Measurements from ENCODE around the gene DGKG. TPM values are rescaled to one million over a fixed set of nuclear protein-coding genes. Genes with fewer than 3 reads are reported as not detected.

The DGKG gene
- total RNA-seq, 1 donor from 2014 or later, result 0.04 TPM

- peaks cover 14% of the 10 kb centered on the region for H3K27me3 Mint-ChIP-seq (ENCODE audit: low read depth)
- H3K4me3 Mint-ChIP-seq, result no peak overlapping the region
- no peaks in the 10 kb centered on the region for H3K4me1 Mint-ChIP-seq
- H3K36me3 Mint-ChIP-seq, result no peaks in the 10 kb centered on the region
- no peak overlapping the region for H3K27ac Mint-ChIP-seq
- H3K9me3 Mint-ChIP-seq, result no peaks in the 10 kb centered on the region
- TF ChIP-seq CTCF (IDR thresholded peaks at IDR 0.05; ENCODE audit: unreplicated experiment), result no peak
- peak in 1 of 2 experiments; percentile 11 for DNase-seq (ENCODE audit: low spot score in 2 of 2, unreplicated experiment in 2 of 2)
Observed at GRCh38 chr3:186165331-186165730, 196.7 kb downstream of the DGKG start.

GRCh38 chr3:186164696-186165095, 197.3 kb downstream of the DGKG start:
- no peak for TF ChIP-seq CTCF (IDR thresholded peaks at IDR 0.05; ENCODE audit: unreplicated experiment)
- Mint-ChIP-seq H3K27me3 (ENCODE audit: low read depth) (peaks cover 14% of the 10 kb centered on the region), H3K36me3 (no peaks in the 10 kb centered on the region), H3K4me1 (no peaks in the 10 kb centered on the region), H3K9me3 (no peaks in the 10 kb centered on the region), H3K27ac (no peak overlapping the region), H3K4me3 (no peak overlapping the region)
- peak in 1 of 2 experiments; percentile 5 for DNase-seq (ENCODE audit: low spot score in 2 of 2, unreplicated experiment in 2 of 2)

- peak in 1 of 2 experiments; percentile 30 for DNase-seq (ENCODE audit: low spot score in 2 of 2, unreplicated experiment in 2 of 2)
- no peaks in the 10 kb centered on the region for H3K9me3 Mint-ChIP-seq
- TF ChIP-seq CTCF (IDR thresholded peaks at IDR 0.05; ENCODE audit: unreplicated experiment), result no peak
Observed at GRCh38 chr3:186162221-186162620, 199.8 kb downstream of the DGKG start.

GRCh38 chr3:186160691-186161243, 201.3 kb downstream of the DGKG start:
- Mint-ChIP-seq H3K4me1 (no peaks in the 10 kb centered on the region), H3K27me3 (ENCODE audit: low read depth) (peaks cover 4% of the 10 kb centered on the region), H3K9me3 (no peaks in the 10 kb centered on the region), H3K4me3 (no peak overlapping the region), H3K27ac (no peak overlapping the region), H3K36me3 (no peaks in the 10 kb centered on the region)
- DNase-seq (ENCODE audit: low spot score in 2 of 2, unreplicated experiment in 2 of 2), result no peak
- TF ChIP-seq CTCF (IDR thresholded peaks at IDR 0.05; ENCODE audit: unreplicated experiment), result no peak

More at GRCh38 chr3:186162221-186162620, 199.8 kb downstream of the DGKG start:
- Mint-ChIP-seq H3K4me1 (no peaks in the 10 kb centered on the region), H3K27me3 (ENCODE audit: low read depth) (peaks cover 10% of the 10 kb centered on the region), H3K27ac (no peak overlapping the region), H3K36me3 (no peaks in the 10 kb centered on the region), H3K4me3 (no peak overlapping the region)

- TF ChIP-seq CTCF (IDR thresholded peaks at IDR 0.05; ENCODE audit: unreplicated experiment), result no peak
- Mint-ChIP-seq H3K4me1 (peaks cover 3% of the 10 kb centered on the region), H3K27ac (no peak overlapping the region), H3K36me3 (no peaks in the 10 kb centered on the region), H3K4me3 (no peak overlapping the region), H3K27me3 (ENCODE audit: low read depth) (no peaks in the 10 kb centered on the region), H3K9me3 (no peaks in the 10 kb centered on the region)
- no peak for DNase-seq (ENCODE audit: low spot score in 2 of 2, unreplicated experiment in 2 of 2)
Observed at GRCh38 chr3:186154641-186155040, 207.4 kb downstream of the DGKG start.

GRCh38 chr3:186152889-186153292, 209.1 kb downstream of the DGKG start:
- Mint-ChIP-seq H3K27ac (no peak overlapping the region), H3K9me3 (no peaks in the 10 kb centered on the region), H3K4me3 (no peak overlapping the region), H3K36me3 (no peaks in the 10 kb centered on the region), H3K4me1 (peaks cover 3% of the 10 kb centered on the region), H3K27me3 (ENCODE audit: low read depth) (no peaks in the 10 kb centered on the region)
- DNase-seq (ENCODE audit: low spot score in 2 of 2, unreplicated experiment in 2 of 2), result no peak
- TF ChIP-seq CTCF (IDR thresholded peaks at IDR 0.05; ENCODE audit: unreplicated experiment), result no peak
